GM12878 (cell line): ENCODE data around the gene FERMT2. TPM values are rescaled to one million over a fixed set of nuclear protein-coding genes. Genes with fewer than 3 reads are reported as not detected.

Source experiments
- ATAC-seq: fragments of 200-7000 bp; cut with Tn5 transposase; 3 replicates; pipeline ENCODE4 v1.9.1; 2020; ENCODE audit warnings: mild to moderate bottlenecking, moderate library complexity
- BruUV-seq: library from RNA; stranded (reverse); fragments of 400-500 nt; replicated peaks from 2 replicates; lab custom pipeline; 2021; lab: Mats Ljungman, UMichigan
- CTCF ChIA-PET: fragments of 300-600 bp; sonication (Branson Sonifier 250); formaldehyde crosslinking; extraction: SDS; loops from one replicate; lab custom pipeline; 2021; ENCODE audit warnings: inconsistent platforms; lab: Yijun Ruan, JAX
- POLR2A ChIA-PET: fragments of 350-600 bp; formaldehyde crosslinking; extraction: SDS; loops from one replicate; lab custom pipeline; 2021; ENCODE audit warnings: inconsistent platforms; lab: Charles Lee
- RAD21 ChIA-PET: fragments of 300-600 bp; sonication (Branson Sonifier 250); formaldehyde crosslinking; loops from one replicate; lab custom pipeline; 2023; ENCODE audit warnings: antibody characterized with exemption; ENCODE audit not compliant: unreplicated experiment; lab: Charles Lee
- SMC1A ChIA-PET: fragments of 300-600 bp; sonication (Branson Sonifier 250); formaldehyde crosslinking; loops from one replicate; lab custom pipeline; 2023; ENCODE audit not compliant: unreplicated experiment, uncharacterized antibody; lab: Charles Lee
- DNase-seq: peaks from one replicate; pipeline ENCODE4 v3.0.0-alpha.2; 2011; ENCODE audit warnings: low read depth, low spot score
- FAIRE-seq: peaks from 3 replicates; lab custom pipeline; 2011; peaks lifted over from hg19 to GRCh38; lab: Jason Lieb, UNC
- H2AFZ ChIP-seq: 2 replicates; pipeline ENCODE4 v1.6.0; 2011; ENCODE audit warnings: low read depth, low read length, control low read depth; ENCODE audit not compliant: control insufficient read depth
- H3K27ac ChIP-seq: 2 replicates; pipeline ENCODE4 v1.5.1; 2011; ENCODE audit warnings: control low read depth; ENCODE audit not compliant: control insufficient read depth, insufficient read depth
- H3K27me3 ChIP-seq, 2 experiments: replicated peaks in 1 of 2; 2 replicates each; pipeline versions ENCODE4 v1.6.0 to v1.6.1; 2011; ENCODE audit warnings: low read length in 1 of 2; ENCODE audit not compliant: control insufficient read depth in 2 of 2, insufficient read depth in 2 of 2
- H3K36me3 ChIP-seq, 2 experiments: 2 replicates each; pipeline ENCODE4 v1.5.1; 2011; ENCODE audit warnings: low read length in 1 of 2; ENCODE audit not compliant: control insufficient read depth in 2 of 2, insufficient read depth in 2 of 2
- H3K4me1 ChIP-seq: 2 replicates; pipeline ENCODE4 v1.6.1; 2011; ENCODE audit warnings: mild to moderate bottlenecking, low read length, moderate library complexity, mixed read lengths; ENCODE audit not compliant: control insufficient read depth, insufficient read depth
- H3K4me2 ChIP-seq: 2 replicates; pipeline ENCODE4 v1.6.0; 2011; ENCODE audit warnings: control low read depth; ENCODE audit not compliant: control insufficient read depth, insufficient read depth
- H3K4me3 ChIP-seq: fragments of 200-600 bp; sonication (generic); 2 replicates; pipeline ENCODE4 v1.5.1; 2016
- H3K79me2 ChIP-seq: 2 replicates; pipeline ENCODE4 v1.6.0; 2011; ENCODE audit warnings: low read length; ENCODE audit not compliant: control insufficient read depth, insufficient read depth
- H3K9ac ChIP-seq: 2 replicates; pipeline ENCODE4 v1.8.0; 2011; ENCODE audit warnings: low read length, control low read depth, mixed read lengths; ENCODE audit not compliant: control insufficient read depth, insufficient read depth
- H3K9me3 ChIP-seq: replicated peaks from 3 replicates; pipeline ENCODE4 v1.5.1; 2011; ENCODE audit warnings: mild to moderate bottlenecking, low read length; ENCODE audit not compliant: control insufficient read depth, insufficient read depth
- H4K20me1 ChIP-seq: 2 replicates; pipeline ENCODE4 v1.6.0; 2011; ENCODE audit not compliant: control insufficient read depth, insufficient read depth
- ATF7 ChIP-seq: fragments of 450-650 bp; IDR thresholded peaks from 2 replicates; pipeline ENCODE4 v1.6.1; 2016; ENCODE audit warnings: low read depth, mild to moderate bottlenecking
- CEBPZ ChIP-seq: fragments of 150-350 bp; IDR thresholded peaks from 2 replicates; pipeline ENCODE4 v1.6.1; 2016; ENCODE audit warnings: low read depth, low read length
- EED ChIP-seq: sonication (generic); IDR thresholded peaks from 2 replicates; pipeline ENCODE4 v1.6.1; 2016; ENCODE audit warnings: antibody characterized with exemption, low read depth
- HDAC2 ChIP-seq: fragments of 200-600 bp; sonication (generic); IDR thresholded peaks from 2 replicates; pipeline ENCODE4 v1.6.1; 2017
- KLF5 ChIP-seq: fragments of 450-650 bp; IDR thresholded peaks from 2 replicates; pipeline ENCODE4 v1.6.1; 2014; ENCODE audit warnings: mild to moderate bottlenecking; ENCODE audit not compliant: partially characterized antibody
- MYC ChIP-seq: IDR thresholded peaks from 2 replicates; pipeline ENCODE4 v1.6.1; 2011; ENCODE audit warnings: mild to moderate bottlenecking, low read length, moderate library complexity, inconsistent platforms; ENCODE audit not compliant: insufficient read depth, insufficient replicate concordance, insufficient read length, severe bottlenecking
- NBN ChIP-seq: fragments of 450-650 bp; IDR thresholded peaks from 2 replicates; pipeline ENCODE4 v1.6.1; 2016
- NR2F1 ChIP-seq: fragments of 450-650 bp; conservative IDR thresholded peaks from 2 replicates; pipeline ENCODE4 v1.6.1; 2017; ENCODE audit warnings: mild to moderate bottlenecking
- NRF1 ChIP-seq: conservative IDR thresholded peaks from 2 replicates; pipeline ENCODE4 v1.6.1; 2011; ENCODE audit warnings: mild to moderate bottlenecking, low read depth, low read length, improper control_type of control experiment
- RUNX3 ChIP-seq: IDR thresholded peaks from 2 replicates; pipeline ENCODE4 v1.6.1; 2012; ENCODE audit warnings: low read length, inconsistent platforms
- SIX5 ChIP-seq: IDR thresholded peaks from 2 replicates; pipeline ENCODE4 v1.6.1; 2011; ENCODE audit warnings: mild to moderate bottlenecking, low read depth, low read length, moderate library complexity; ENCODE audit not compliant: severe bottlenecking
- SRF ChIP-seq, 2 experiments: IDR thresholded peaks; 2 replicates each; pipeline ENCODE4 v1.6.1; 2011; ENCODE audit warnings: low read depth in 2 of 2, low read length in 2 of 2, mild to moderate bottlenecking in 1 of 2, moderate library complexity in 1 of 2
- STAT1 ChIP-seq: fragments of 450-650 bp; conservative IDR thresholded peaks from 2 replicates; pipeline ENCODE4 v1.6.1; 2014; ENCODE audit warnings: antibody characterized with exemption, mild to moderate bottlenecking
- SUZ12 ChIP-seq: fragments of 200-600 bp; sonication (generic); IDR thresholded peaks from one replicate; pipeline ENCODE4 v1.6.1; 2018; ENCODE audit warnings: antibody characterized with exemption, mild to moderate bottlenecking; ENCODE audit not compliant: unreplicated experiment
- YY1 ChIP-seq: IDR thresholded peaks from 2 replicates; pipeline ENCODE4 v1.6.1; 2011; ENCODE audit warnings: low read depth, mild to moderate bottlenecking, low read length
- ZSCAN29 ChIP-seq: fragments of 450-650 bp; IDR thresholded peaks from 2 replicates; pipeline ENCODE4 v1.6.1; 2017; ENCODE audit warnings: mild to moderate bottlenecking, moderate library complexity
- WGBS: methylation state at CpG from one replicate; pipeline ENCODE4 v1.1.6; 2016; ENCODE audit warnings: low lambda C conversion rate; ENCODE audit not compliant: insufficient replicate concordance, insufficient coverage; ENCODE audit errors: missing lambda C conversion rate; 5-methylcytosine and 5-hydroxymethylcytosine counted together
- in situ Hi-C: fragments of 300-500 bp; cut with MboI; formaldehyde crosslinking; loops from 9 replicates; pipeline ENCODE4 v1.14.3; 2018; ENCODE audit warnings: mixed read lengths
- intact Hi-C: fragments of 100-400 bp; cut with micrococcal nuclease; formaldehyde crosslinking; loops from one replicate; pipeline ENCODE4 v1.14.2; 2022; ENCODE audit not compliant: unreplicated experiment
- polyA plus RNA-seq, 11 experiments: library from polyadenylated mRNA; depleted of rRNA in 4 of 11; unstranded in 6 of 11; stranded (reverse) in 5 of 11; fragments of >200 nt; fragmentation: Nextera tagmentation in 4 of 11; fragmentation: Illumina TruSeq in 1 of 11; extraction: Ambion mirVana in 4 of 11; extraction: Trizol in 1 of 11; gene quantifications; 1 replicate in 1 of 11; 2 replicates in 10 of 11; pipeline versions ENCODE4 v1.2.1 to v1.2.3, GENCODE V29; 2011 to 2016; ENCODE audit warnings: inconsistent platforms in 2 of 11, missing spikeins in 2 of 11, low read depth in 1 of 11
- total RNA-seq, 4 experiments: library from RNA; depleted of rRNA in 3 of 4; stranded (reverse); fragments of >200 nt in 3 of 4; fragmentation: Illumina TruSeq in 1 of 4; extraction: Trizol in 1 of 4; gene quantifications; 2 replicates each; pipeline versions ENCODE4 v1.2.1 to v1.2.3, GENCODE V29; 2013 to 2021
- TF ChIP-seq, protein P1 (sequence below): IDR thresholded peaks from 2 replicates; pipeline ENCODE4 v1.6.1; 2012; ENCODE audit warnings: low read length, inconsistent platforms
- TF ChIP-seq, protein P2 (sequence below): fragments of 450-650 bp; IDR thresholded peaks from 2 replicates; pipeline ENCODE4 v1.6.1; 2014; ENCODE audit warnings: mild to moderate bottlenecking

FERMT2 gene
- total and polyA plus RNA-seq, 10 of the 15 experiments (the other 5 are each of a cell fraction or from before 2014, with no cell fraction given), result 4.9 to 35.5 (median 19.5) TPM

DNA sequence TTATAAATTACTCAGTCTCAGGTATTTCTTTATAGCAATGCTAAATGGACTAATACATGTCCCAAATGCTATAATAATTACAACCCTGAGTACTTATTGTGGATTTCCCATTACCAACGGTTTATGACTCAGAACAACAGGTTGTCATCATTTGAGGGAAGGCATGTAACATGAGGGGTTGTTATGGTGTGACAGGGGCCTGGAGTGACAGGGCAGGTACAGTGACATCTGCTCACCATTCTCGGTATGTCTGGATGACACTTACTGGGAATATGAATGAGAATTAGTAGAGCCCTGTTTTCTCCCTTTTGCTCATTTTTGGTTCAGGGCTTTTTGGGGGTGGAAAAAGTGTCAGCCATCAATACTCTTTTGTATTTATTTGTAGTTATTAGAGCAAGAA is 36.2 kb upstream of the FERMT2 start:
- no TSS peak for BruUV-seq
- H3K79me2 ChIP-seq, result no peaks in the 10 kb centered on the region
- H3K27me3 ChIP-seq, result no peaks in the 10 kb centered on the region
- intact Hi-C loops, result no loop called here
- H3K4me2 ChIP-seq, result no peak overlapping the region
- SMC1A ChIA-PET, result no interaction called here
- TF ChIP-seq NRF1 (no peak), CEBPZ (no peak), STAT1 (no peak), SRF (IDR thresholded peaks at IDR 0.05; ENCODE audit: low read depth in 2 of 2, low read length in 2 of 2) (no peak), YY1 (no peak), RUNX3 (no peak), SUZ12 (no peak), HDAC2 (no peak), ZSCAN29 (no peak), EED (no peak), SIX5 (no peak), NBN (no peak), KLF5 (no peak), ATF7 (no peak), NR2F1 (no peak), MYC (no peak)
- TF ChIP-seq, protein P1, sequence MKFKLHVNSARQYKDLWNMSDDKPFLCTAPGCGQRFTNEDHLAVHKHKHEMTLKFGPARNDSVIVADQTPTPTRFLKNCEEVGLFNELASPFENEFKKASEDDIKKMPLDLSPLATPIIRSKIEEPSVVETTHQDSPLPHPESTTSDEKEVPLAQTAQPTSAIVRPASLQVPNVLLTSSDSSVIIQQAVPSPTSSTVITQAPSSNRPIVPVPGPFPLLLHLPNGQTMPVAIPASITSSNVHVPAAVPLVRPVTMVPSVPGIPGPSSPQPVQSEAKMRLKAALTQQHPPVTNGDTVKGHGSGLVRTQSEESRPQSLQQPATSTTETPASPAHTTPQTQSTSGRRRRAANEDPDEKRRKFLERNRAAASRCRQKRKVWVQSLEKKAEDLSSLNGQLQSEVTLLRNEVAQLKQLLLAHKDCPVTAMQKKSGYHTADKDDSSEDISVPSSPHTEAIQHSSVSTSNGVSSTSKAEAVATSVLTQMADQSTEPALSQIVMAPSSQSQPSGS, result no peak
- TF ChIP-seq, protein P2, sequence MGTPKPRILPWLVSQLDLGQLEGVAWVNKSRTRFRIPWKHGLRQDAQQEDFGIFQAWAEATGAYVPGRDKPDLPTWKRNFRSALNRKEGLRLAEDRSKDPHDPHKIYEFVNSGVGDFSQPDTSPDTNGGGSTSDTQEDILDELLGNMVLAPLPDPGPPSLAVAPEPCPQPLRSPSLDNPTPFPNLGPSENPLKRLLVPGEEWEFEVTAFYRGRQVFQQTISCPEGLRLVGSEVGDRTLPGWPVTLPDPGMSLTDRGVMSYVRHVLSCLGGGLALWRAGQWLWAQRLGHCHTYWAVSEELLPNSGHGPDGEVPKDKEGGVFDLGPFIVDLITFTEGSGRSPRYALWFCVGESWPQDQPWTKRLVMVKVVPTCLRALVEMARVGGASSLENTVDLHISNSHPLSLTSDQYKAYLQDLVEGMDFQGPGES, result no peak
- TF ChIP-seq, all 136 proteins: peak for 0
- no peak for ATAC-seq
- Histone ChIP-seq H3K36me3 (no peaks in the 10 kb centered on the region), H3K4me3 (no peak overlapping the region), H3K9ac (no peak overlapping the region), H4K20me1 (no peaks in the 10 kb centered on the region), H2AFZ (no peak overlapping the region), H3K27ac (no peak overlapping the region), H3K9me3 (no peaks in the 10 kb centered on the region), H3K4me1 (no peaks in the 10 kb centered on the region)
- ChIA-PET RAD21 (no interaction called here), CTCF (no interaction called here), POLR2A (no interaction called here)
- WGBS, result 18% methylated on average over 2 of the region's 2 CpGs
- FAIRE-seq, result no peak
- in situ Hi-C loops, result no loop called here
- no peak for DNase-seq
